ENCODE data around the gene BRD3. TPM values are rescaled to one million over a fixed set of nuclear protein-coding genes. Genes with fewer than 3 reads are reported as not detected.

BRD3 gene
- total and polyA plus RNA-seq, 2 of the 8 experiments (the other 6 are each of a cell fraction or from before 2014, with no cell fraction given), result 31.0 to 82.7 TPM

- H4K5ac ChIP-seq (ENCODE audit: insufficient read length, low read depth, low read length), result no peak overlapping the region
- no peak overlapping the region for H2BK5ac ChIP-seq (ENCODE audit: low read depth, low read length)
- POLR2A ChIA-PET (ENCODE audit: partially characterized antibody), result interaction anchor here (0.6 kb wide), 1 partner anchor 344 kb away, joined by 4 read pairs; no protein-coding TSS in a partner anchor
- H3K27me3 ChIP-seq (replicated peaks in 1 of 4; ENCODE audit: control insufficient read depth in 3 of 4, extremely low read depth in 1 of 4, insufficient read depth in 3 of 4, low read length in 3 of 4), result no peaks in the 10 kb centered on the region
- H2AFZ ChIP-seq (ENCODE audit: low read length), result no peak overlapping the region
- H3K23me2 ChIP-seq (ENCODE audit: low read depth, low read length), result no peaks in the 10 kb centered on the region; the same call in 1 of the 2 replicates
- DNase-seq (ENCODE audit: low read depth in 1 of 2, low spot score in 2 of 2), result peak in 1 of 2 experiments; percentile 45
- 96% methylated on average over 12 of the region's 16 CpGs; no CpG with 5 or more reads in 1 of the 2 experiments for WGBS, 2 experiments (ENCODE audit: extremely low coverage in 1 of 2, insufficient coverage in 1 of 2, insufficient read length in 1 of 2, insufficient replicate concordance in 2 of 2, low coverage in 1 of 2, low lambda C conversion rate in 2 of 2, missing lambda C conversion rate in 1 of 2)
- no peak overlapping the region for H2BK20ac ChIP-seq (ENCODE audit: low read length)
- H4K20me1 ChIP-seq (replicated peaks in 1 of 2; ENCODE audit: control insufficient read depth in 1 of 2, insufficient read depth in 2 of 2, low read length in 2 of 2), result peaks cover 66 to 73% of the 10 kb centered on the region in 2 experiments
- H3K79me1 ChIP-seq (ENCODE audit: low read depth, low read length), result peaks cover 50% of the 10 kb centered on the region
- H2AK5ac ChIP-seq (ENCODE audit: low read depth, low read length), result no peak overlapping the region
- H3K36me3 ChIP-seq (ENCODE audit: control insufficient read depth in 2 of 4, insufficient read depth in 4 of 4, low read length in 3 of 4), result no peaks in the 10 kb centered on the region; a peak in 1 of 8 replicates
- no peak overlapping the region for H3K4me2 ChIP-seq (ENCODE audit: insufficient read depth in 1 of 2, low read depth in 2 of 2, low read length in 2 of 2)
- H3K9me3 ChIP-seq (ENCODE audit: insufficient read depth in 2 of 2, low read depth in 1 of 2, low read length in 1 of 2), result no peaks in the 10 kb centered on the region
- H3K56ac ChIP-seq (replicated peaks; ENCODE audit: insufficient read length, low read depth, low read length), result no peak overlapping the region
- no peak overlapping the region for H2BK120ac ChIP-seq (replicated peaks; ENCODE audit: low read depth, low read length)
- H3K23ac ChIP-seq (ENCODE audit: insufficient read length), result no peak overlapping the region
- no peak for FAIRE-seq
- H3K4me1 ChIP-seq (replicated peaks in 1 of 4; ENCODE audit: control insufficient read depth in 3 of 4, insufficient read depth in 4 of 4, low read length in 3 of 4), result peaks cover 0 to 17% (median 8%) of the 10 kb centered on the region in 4 experiments; a peak in 5 of 7 replicates
- H3K4ac ChIP-seq (replicated peaks; ENCODE audit: insufficient read length, low read depth, low read length), result no peak overlapping the region
- H3K9ac ChIP-seq (replicated peaks in 1 of 4; ENCODE audit: extremely low read depth in 1 of 4, low read depth in 3 of 4, low read length in 3 of 4), result no peak overlapping the region
- no peak overlapping the region for H3K4me3 ChIP-seq (ENCODE audit: extremely low read depth in 1 of 4, insufficient read depth in 2 of 4, low read depth in 3 of 4, low read length in 4 of 4)
- H4K91ac ChIP-seq (replicated peaks; ENCODE audit: insufficient read length, low read length), result no peak overlapping the region
- peaks cover 25 to 100% of the 10 kb centered on the region in 2 experiments; a peak in 3 of 4 replicates for H3K79me2 ChIP-seq (ENCODE audit: control insufficient read depth in 1 of 2, insufficient read depth in 2 of 2, low read length in 2 of 2)
- peak overlapping the region; percentile 43; the same call in 1 of the 2 replicates for H4K8ac ChIP-seq (ENCODE audit: extremely low read depth, insufficient read depth, low read length)
- H3K27ac ChIP-seq (ENCODE audit: low read depth, low read length), result no peak overlapping the region
- no peak overlapping the region for H3K18ac ChIP-seq (ENCODE audit: extremely low read depth, low read length)
- H2BK12ac ChIP-seq (ENCODE audit: low read depth, low read length), result no peak overlapping the region
- H2BK15ac ChIP-seq (ENCODE audit: low read length), result no peak overlapping the region
- CTCF ChIA-PET (ENCODE audit: partially characterized antibody), result no interaction called here
- no peak overlapping the region for H3K14ac ChIP-seq (ENCODE audit: insufficient read length)
- TF ChIP-seq GABPA (IDR thresholded peaks at IDR 0.05; ENCODE audit: borderline replicate concordance, insufficient read depth, low read length) (no peak), TAF7 (optimal IDR thresholded peaks at IDR 0.05; ENCODE audit: borderline replicate concordance, low read depth, low read length) (no peak)
These were observed 8.6 kb downstream of the BRD3 start for GRCh38 chr9:134059188-134059641.
